Fibroblast of skin of right quadriceps (primary cell): ENCODE data around the gene KLHL11.
A peak's percentile ranks its signal among the peaks of the same experiment; 100 is the strongest.

Source experiments
- DNase-seq: peaks from one replicate; pipeline ENCODE4 v3.0.0-alpha.2; 2013

KLHL11 gene

GRCh38 chr17:41864836-41865595 lies at the start of gene KLHL11:
Gene KLHL11 (minus strand): TSS chr17:41865423. CDS start chr17:41865370, 53 bp downstream.
- peak; percentile 87 for DNase-seq

- DNase-seq: no peak
Observed at GRCh38 chr17:41915020-41915419, 49.8 kb upstream of the KLHL11 start.

GRCh38 chr17:41914358-41914766 lies 49.1 kb upstream of the KLHL11 start:
- DNase-seq: no peak

GRCh38 chr17:41913798-41914197 lies 48.6 kb upstream of the KLHL11 start:
- no peak for DNase-seq

- DNase-seq: no peak
Observed at GRCh38 chr17:41912925-41913324, 47.7 kb upstream of the KLHL11 start.

GRCh38 chr17:41910701-41911391 lies 45.6 kb upstream of the KLHL11 start:
- DNase-seq: peak; percentile 97

GRCh38 chr17:41909088-41909487 lies 43.9 kb upstream of the KLHL11 start:
- DNase-seq: no peak

GRCh38 chr17:41907633-41908539 lies 42.7 kb upstream of the KLHL11 start:
- DNase-seq: peak; percentile 19

- peak; percentile 89 for DNase-seq
Observed at GRCh38 chr17:41907185-41907556, 41.9 kb upstream of the KLHL11 start.

- peak; percentile 26 for DNase-seq
Observed at GRCh38 chr17:41906465-41907184, 41.4 kb upstream of the KLHL11 start.

- no peak for DNase-seq
Observed at GRCh38 chr17:41905172-41905571, 39.9 kb upstream of the KLHL11 start.

- no peak for DNase-seq
Observed at GRCh38 chr17:41904242-41904841, 39.1 kb upstream of the KLHL11 start.

- no peak for DNase-seq
Observed at GRCh38 chr17:41901646-41902045, 36.4 kb upstream of the KLHL11 start.

- no peak for DNase-seq
Observed at GRCh38 chr17:41896726-41897125, 31.5 kb upstream of the KLHL11 start.

GRCh38 chr17:41895617-41896016 lies 30.4 kb upstream of the KLHL11 start:
- DNase-seq: peak; percentile 26

- DNase-seq: peak; percentile 93
Observed at GRCh38 chr17:41894791-41895331, 29.6 kb upstream of the KLHL11 start.

GRCh38 chr17:41893384-41893783 lies 28.2 kb upstream of the KLHL11 start:
- DNase-seq: no peak

GRCh38 chr17:41892021-41892376 lies 26.8 kb upstream of the KLHL11 start:
- DNase-seq: no peak

GRCh38 chr17:41891135-41892020 lies 26.2 kb upstream of the KLHL11 start:
- DNase-seq: no peak

- DNase-seq: no peak
Observed at GRCh38 chr17:41888332-41888965, 23.2 kb upstream of the KLHL11 start.
